HG03439 (cell line): ENCODE measurements around the gene IGSF21.

ENCODE experiments used
- ATAC-seq: cut with Tn5 transposase; IDR thresholded peaks from one replicate; pipeline ENCODE4 v1.9.1; 2021; ENCODE audit warnings: mild to moderate bottlenecking, moderate library complexity; ENCODE audit not compliant: unreplicated experiment

Gene IGSF21

GRCh38 chr1:18118491-18118890, 10.9 kb downstream of the IGSF21 start:
- ATAC-seq = no peak

GRCh38 chr1:18119289-18119688, 11.7 kb downstream of the IGSF21 start:
- ATAC-seq = no peak

GRCh38 chr1:18119771-18120377, 12.3 kb downstream of the IGSF21 start:
- ATAC-seq = no peak

GRCh38 chr1:18120638-18121037, 13.0 kb downstream of the IGSF21 start:
- no peak for ATAC-seq

GRCh38 chr1:18121072-18121820, 13.6 kb downstream of the IGSF21 start:
- no peak for ATAC-seq

GRCh38 chr1:18123467-18123992, 15.9 kb downstream of the IGSF21 start:
- ATAC-seq = no peak

- no peak for ATAC-seq
These were observed 17.4 kb downstream of the IGSF21 start for GRCh38 chr1:18124977-18125376.

GRCh38 chr1:18126616-18127015, 19.0 kb downstream of the IGSF21 start:
- ATAC-seq = no peak

GRCh38 chr1:18128298-18128697, 20.7 kb downstream of the IGSF21 start:
- ATAC-seq = no peak

GRCh38 chr1:18130356-18130755, 22.8 kb downstream of the IGSF21 start:
- no peak for ATAC-seq

GRCh38 chr1:18132022-18132710, 24.6 kb downstream of the IGSF21 start:
- no peak for ATAC-seq

- no peak for ATAC-seq
These were observed 25.3 kb downstream of the IGSF21 start for GRCh38 chr1:18132711-18133541.

GRCh38 chr1:18134324-18135046, 26.9 kb downstream of the IGSF21 start:
- no peak for ATAC-seq

- ATAC-seq = no peak
These were observed 30.3 kb downstream of the IGSF21 start for GRCh38 chr1:18137759-18138345.

GRCh38 chr1:18139198-18139981, 31.8 kb downstream of the IGSF21 start:
- ATAC-seq = no peak

GRCh38 chr1:18140411-18140810, 32.8 kb downstream of the IGSF21 start:
- ATAC-seq = no peak

- ATAC-seq = no peak
These were observed 34.1 kb downstream of the IGSF21 start for GRCh38 chr1:18141661-18142060.

- no peak for ATAC-seq
These were observed 34.9 kb downstream of the IGSF21 start for GRCh38 chr1:18142471-18142870.

- no peak for ATAC-seq
These were observed 35.4 kb downstream of the IGSF21 start for GRCh38 chr1:18142969-18143368.
